ENCODE results near the gene PRAC2.
"Not testable (repeated sequence)": the region's sequence is repeated elsewhere in the genome, so short reads cannot be mapped to it uniquely, and the experiment has no call there.

Gene PRAC2

GRCh38 chr17:48722915-48723422 is at the start of gene PRAC2:
Gene PRAC2 (plus strand): TSS chr17:48723185. CDS start chr17:48724411, 1,226 bp downstream.
- no peak for DNase-seq
- Mint-ChIP-seq H3K27me3 (peaks cover 100% of the 10 kb centered on the region), H3K27ac (no peak within 1 kb of the TSS), H3K4me1 (ENCODE audit: low read depth) (peaks cover 47% of the 10 kb centered on the region), H3K36me3 (ENCODE audit: low read depth) (no peaks in the 10 kb centered on the region), H3K4me3 (peak within 1 kb of the TSS; percentile 23), H3K9me3 (no peaks in the 10 kb centered on the region)

GRCh38 chr17:48676963-48677558 is 45.9 kb upstream of the PRAC2 start:
- no peak overlapping the region for H3K4me3 Mint-ChIP-seq
- no peak overlapping the region for H3K27ac Mint-ChIP-seq
- H3K36me3 Mint-ChIP-seq (ENCODE audit: low read depth) = no peaks in the 10 kb centered on the region
- no peak for DNase-seq
- no peaks in the 10 kb centered on the region for H3K9me3 Mint-ChIP-seq
- H3K4me1 Mint-ChIP-seq (ENCODE audit: low read depth) = peaks cover 9% of the 10 kb centered on the region
- H3K27me3 Mint-ChIP-seq = peaks cover 61% of the 10 kb centered on the region

GRCh38 chr17:48678141-48678971 is 44.6 kb upstream of the PRAC2 start:
- H3K4me1 Mint-ChIP-seq (ENCODE audit: low read depth) = peaks cover 9% of the 10 kb centered on the region
- H3K9me3 Mint-ChIP-seq = no peaks in the 10 kb centered on the region
- H3K27ac Mint-ChIP-seq = no peak overlapping the region
- H3K27me3 Mint-ChIP-seq = peaks cover 60% of the 10 kb centered on the region
- DNase-seq = peak; percentile 86
- H3K36me3 Mint-ChIP-seq (ENCODE audit: low read depth) = no peaks in the 10 kb centered on the region
- no peak overlapping the region for H3K4me3 Mint-ChIP-seq

- DNase-seq = no peak
- H3K4me3 Mint-ChIP-seq = no peak overlapping the region
- H3K27me3 Mint-ChIP-seq = peaks cover 59% of the 10 kb centered on the region
- H3K27ac Mint-ChIP-seq = no peak overlapping the region
- no peaks in the 10 kb centered on the region for H3K9me3 Mint-ChIP-seq
- no peaks in the 10 kb centered on the region for H3K36me3 Mint-ChIP-seq (ENCODE audit: low read depth)
- H3K4me1 Mint-ChIP-seq (ENCODE audit: low read depth) = peaks cover 9% of the 10 kb centered on the region
Measured at GRCh38 chr17:48679385-48680096, 43.4 kb upstream of the PRAC2 start.

- DNase-seq = no peak
- no peak overlapping the region for H3K4me3 Mint-ChIP-seq
- H3K9me3 Mint-ChIP-seq = no peaks in the 10 kb centered on the region
- no peak overlapping the region for H3K27ac Mint-ChIP-seq
- H3K4me1 Mint-ChIP-seq (ENCODE audit: low read depth) = peaks cover 9% of the 10 kb centered on the region
- H3K27me3 Mint-ChIP-seq = peaks cover 50% of the 10 kb centered on the region
- H3K36me3 Mint-ChIP-seq (ENCODE audit: low read depth) = no peaks in the 10 kb centered on the region
Measured at GRCh38 chr17:48681609-48682008, 41.4 kb upstream of the PRAC2 start.

- no peaks in the 10 kb centered on the region for H3K4me1 Mint-ChIP-seq (ENCODE audit: low read depth)
- no peak for DNase-seq
- H3K27ac Mint-ChIP-seq = no peak overlapping the region
- peaks cover 2% of the 10 kb centered on the region for H3K9me3 Mint-ChIP-seq
- H3K27me3 Mint-ChIP-seq = peaks cover 15% of the 10 kb centered on the region
- no peak overlapping the region for H3K4me3 Mint-ChIP-seq
- no peaks in the 10 kb centered on the region for H3K36me3 Mint-ChIP-seq (ENCODE audit: low read depth)
Measured at GRCh38 chr17:48690655-48691054, 32.3 kb upstream of the PRAC2 start.

DNA sequence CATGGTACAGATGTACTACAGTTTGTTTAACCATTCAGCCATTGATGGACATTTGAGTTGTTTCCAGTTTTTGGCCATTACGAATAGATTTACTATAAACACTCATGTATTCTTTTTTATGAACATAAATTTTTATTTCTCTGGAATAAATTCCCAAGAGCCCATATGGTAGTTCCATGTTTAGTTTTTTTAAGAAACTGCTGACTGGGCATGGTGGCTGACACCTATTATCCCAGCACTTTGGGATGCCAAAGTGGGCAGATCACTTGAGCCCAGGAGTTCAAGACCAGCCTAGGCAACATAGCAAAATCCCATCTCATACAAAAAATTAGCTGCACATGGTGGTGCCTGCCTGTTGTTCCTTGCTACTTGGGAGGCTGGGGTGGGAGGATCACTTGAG is 30.9 kb upstream of the PRAC2 start:
- Mint-ChIP-seq H3K27ac (no peak overlapping the region), H3K27me3 (peaks cover 26% of the 10 kb centered on the region), H3K4me1 (ENCODE audit: low read depth) (no peaks in the 10 kb centered on the region), H3K4me3 (no peak overlapping the region), H3K36me3 (ENCODE audit: low read depth) (no peaks in the 10 kb centered on the region), H3K9me3 (peaks cover 2% of the 10 kb centered on the region)
- no peak for DNase-seq

DNA sequence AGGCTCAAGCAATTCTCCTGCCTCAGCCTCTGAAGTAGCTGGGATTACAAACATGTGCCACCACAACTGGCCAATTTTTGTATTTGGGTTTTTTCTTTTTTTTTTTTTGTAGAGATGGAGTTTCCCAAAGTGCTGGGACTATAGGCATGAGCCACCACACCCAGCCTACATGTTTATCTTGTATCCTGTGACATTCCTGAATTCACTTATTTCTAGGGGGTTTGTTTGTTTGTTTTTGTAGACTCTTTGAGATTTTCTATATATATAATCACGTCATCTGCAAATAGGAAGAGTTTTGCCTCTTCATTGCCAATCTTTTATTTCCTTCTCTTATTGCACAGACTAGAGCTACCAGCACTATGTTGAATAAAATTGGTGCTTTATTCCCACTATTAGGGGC is 29.8 kb upstream of the PRAC2 start:
- Mint-ChIP-seq H3K4me3 (no peak overlapping the region), H3K27me3 (peaks cover 38% of the 10 kb centered on the region), H3K4me1 (ENCODE audit: low read depth) (no peaks in the 10 kb centered on the region), H3K27ac (no peak overlapping the region), H3K9me3 (peaks cover 2% of the 10 kb centered on the region), H3K36me3 (ENCODE audit: low read depth) (no peaks in the 10 kb centered on the region)
- no peak for DNase-seq

DNA sequence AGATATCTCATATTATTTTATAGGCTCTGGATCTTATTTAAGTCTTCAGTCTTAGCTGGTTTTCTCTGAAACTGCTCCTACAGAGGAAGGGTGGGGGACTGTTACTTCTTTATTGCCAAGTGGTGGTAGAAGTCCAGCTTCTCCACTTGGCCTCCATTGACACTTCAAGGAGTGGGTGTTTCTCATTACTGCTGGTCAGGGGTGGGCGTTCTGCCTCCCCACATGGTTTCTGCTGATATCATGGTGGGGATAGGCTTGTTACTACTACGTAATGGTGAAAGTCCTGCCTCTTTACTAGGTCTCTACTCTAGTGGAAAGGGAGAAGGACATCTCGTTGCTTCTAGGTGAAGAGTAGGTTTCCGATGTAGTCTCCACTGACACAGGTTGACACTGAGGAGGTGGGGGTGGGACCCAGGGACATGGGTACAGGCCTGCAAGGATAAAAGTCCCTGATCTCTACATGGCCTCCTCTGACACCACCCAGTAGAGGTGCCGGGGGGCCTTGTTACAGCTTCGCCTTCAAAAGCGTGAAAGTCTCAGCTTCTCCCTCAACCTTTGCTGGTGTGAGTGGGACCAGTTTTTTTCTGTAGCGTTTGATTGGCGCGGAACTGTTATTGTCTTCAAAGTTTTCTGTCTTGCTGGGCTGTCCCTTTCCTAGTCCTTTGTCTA is 21.0 kb upstream of the PRAC2 start:
- Mint-ChIP-seq H3K27me3 (peaks cover 67% of the 10 kb centered on the region), H3K4me1 (ENCODE audit: low read depth) (no peaks in the 10 kb centered on the region), H3K36me3 (ENCODE audit: low read depth) (no peaks in the 10 kb centered on the region), H3K4me3 (no peak overlapping the region), H3K27ac (no peak overlapping the region), H3K9me3 (no peaks in the 10 kb centered on the region)
- no peak for DNase-seq

GRCh38 chr17:48704361-48705248 is 18.4 kb upstream of the PRAC2 start:
- no peak overlapping the region for H3K27ac Mint-ChIP-seq
- H3K9me3 Mint-ChIP-seq = no peaks in the 10 kb centered on the region
- no peaks in the 10 kb centered on the region for H3K36me3 Mint-ChIP-seq (ENCODE audit: low read depth)
- no peaks in the 10 kb centered on the region for H3K4me1 Mint-ChIP-seq (ENCODE audit: low read depth)
- no peak for DNase-seq
- H3K27me3 Mint-ChIP-seq = peaks cover 72% of the 10 kb centered on the region
- no peak overlapping the region for H3K4me3 Mint-ChIP-seq

GRCh38 chr17:48711128-48711527 is 11.9 kb upstream of the PRAC2 start:
- Mint-ChIP-seq H3K36me3 (ENCODE audit: low read depth) (no peaks in the 10 kb centered on the region), H3K27me3 (peaks cover 76% of the 10 kb centered on the region)

GRCh38 chr17:48715496-48716399 is 7.2 kb upstream of the PRAC2 start:
- Mint-ChIP-seq H3K4me1 (ENCODE audit: low read depth) (peaks cover 19% of the 10 kb centered on the region), H3K4me3 (no peak overlapping the region), H3K27me3 (peaks cover 83% of the 10 kb centered on the region), H3K27ac (no peak overlapping the region), H3K36me3 (ENCODE audit: low read depth) (no peaks in the 10 kb centered on the region), H3K9me3 (no peaks in the 10 kb centered on the region)
- DNase-seq = no peak

More at GRCh38 chr17:48711128-48711527, 11.9 kb upstream of the PRAC2 start:
- Mint-ChIP-seq H3K27ac (no peak overlapping the region), H3K4me1 (ENCODE audit: low read depth) (no peaks in the 10 kb centered on the region), H3K9me3 (no peaks in the 10 kb centered on the region), H3K4me3 (no peak overlapping the region)
- no peak for DNase-seq

DNA sequence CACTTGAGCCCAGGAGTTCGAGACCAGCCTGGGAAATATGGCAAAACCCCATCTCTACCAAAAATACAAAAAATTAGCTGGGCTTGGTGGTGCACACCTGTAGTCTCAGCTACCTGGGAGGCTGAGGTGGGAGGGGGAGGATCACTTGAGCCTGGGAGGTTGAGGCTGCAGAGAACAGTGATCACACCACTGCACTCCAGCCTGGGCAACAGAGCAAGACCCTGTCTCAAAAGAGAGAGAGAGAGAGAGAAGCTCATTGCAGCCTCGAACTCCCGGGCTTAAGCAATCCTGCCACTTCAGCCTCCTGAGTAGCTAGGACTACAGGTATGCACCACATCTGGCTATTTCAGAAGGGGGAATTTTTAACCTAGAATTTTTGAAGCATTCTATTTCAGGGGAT is 6.4 kb upstream of the PRAC2 start:
- H3K9me3 Mint-ChIP-seq; H3K27ac Mint-ChIP-seq; H3K4me3 Mint-ChIP-seq; H3K36me3 Mint-ChIP-seq (ENCODE audit: low read depth); DNase-seq: not testable (repeated sequence)
- peaks cover 84% of the 10 kb centered on the region for H3K27me3 Mint-ChIP-seq
- H3K4me1 Mint-ChIP-seq (ENCODE audit: low read depth) = peaks cover 19% of the 10 kb centered on the region
